Activated CD8-positive, alpha-beta memory T cell treated with anti-CD3 and anti-CD28 coated beads for 4 hours (primary cell): Measurements from ENCODE around the gene RPL12.

Experiments
- DNase-seq, 2 donors: peaks; one replicate each; pipeline ENCODE4 v3.0.0-alpha.2; 2020; ENCODE audit warnings: low read depth in 2 of 2

RPL12 gene

GRCh38 chr9:127438394-127438793 is 12.8 kb downstream of the RPL12 start:
- no peak for DNase-seq

GRCh38 chr9:127437497-127438264 is 13.5 kb downstream of the RPL12 start:
- DNase-seq = no peak

GRCh38 chr9:127430415-127430814 is 20.8 kb downstream of the RPL12 start:
- DNase-seq = no peak

- no peak for DNase-seq
Observed at GRCh38 chr9:127428348-127428747, 22.9 kb downstream of the RPL12 start.

- DNase-seq = no peak
Observed at GRCh38 chr9:127426756-127427155, 24.4 kb downstream of the RPL12 start.

GRCh38 chr9:127424676-127424999 is 26.6 kb downstream of the RPL12 start:
- DNase-seq = no peak

GRCh38 chr9:127423934-127424675 is 27.1 kb downstream of the RPL12 start, which contains the start of gene ZNF79:
Gene ZNF79 (plus strand): TSS chr9:127424382. CDS start chr9:127424788, 406 bp downstream.
- peak; percentile 80 to 81 for DNase-seq

GRCh38 chr9:127423476-127423933 is 27.7 kb downstream of the RPL12 start:
- no peak for DNase-seq

GRCh38 chr9:127422787-127423186 is 28.4 kb downstream of the RPL12 start:
- DNase-seq = no peak

- no peak for DNase-seq
Observed at GRCh38 chr9:127422133-127422782, 28.9 kb downstream of the RPL12 start.

GRCh38 chr9:127421057-127421456 is 30.1 kb downstream of the RPL12 start:
- no peak for DNase-seq

GRCh38 chr9:127419348-127419747 is 31.9 kb downstream of the RPL12 start:
- DNase-seq = no peak

- no peak for DNase-seq
Observed at GRCh38 chr9:127418037-127418471, 33.2 kb downstream of the RPL12 start.

- no peak for DNase-seq
Observed at GRCh38 chr9:127417131-127418036, 33.8 kb downstream of the RPL12 start.

GRCh38 chr9:127415657-127416056 is 35.5 kb downstream of the RPL12 start:
- no peak for DNase-seq

- no peak for DNase-seq
Observed at GRCh38 chr9:127415141-127415540, 36.1 kb downstream of the RPL12 start.

GRCh38 chr9:127411122-127411521 is 40.1 kb downstream of the RPL12 start:
- no peak for DNase-seq

GRCh38 chr9:127407492-127407843 is 43.7 kb downstream of the RPL12 start:
- no peak for DNase-seq

- no peak for DNase-seq
Observed at GRCh38 chr9:127406799-127407491, 44.3 kb downstream of the RPL12 start.

- DNase-seq = no peak
Observed at GRCh38 chr9:127405344-127406125, 45.7 kb downstream of the RPL12 start.
